SK-N-SH treated with all-trans-retinoic acid at 6 μM for 48 hours (cell line): ENCODE results near the gene DEFB113.
A peak's percentile ranks its signal among the peaks of the same experiment; 100 is the strongest.

Experiments used
- ATAC-seq: fragments of 200-7000 bp; cut with Tn5 transposase; 3 replicates; pipeline ENCODE4 v1.9.1; 2020; ENCODE audit warnings: mild to moderate bottlenecking, moderate library complexity
- ARNTL ChIP-seq: fragments of 450-650 bp; formaldehyde crosslinking; IDR thresholded peaks from 2 replicates; pipeline ENCODE4 v1.5.0; 2020; ENCODE audit warnings: low read depth, mild to moderate bottlenecking, moderate library complexity, borderline replicate concordance
- BACH2 ChIP-seq: fragments of 250-450 bp; sonication (Bioruptor Pico); IDR thresholded peaks from 2 replicates; pipeline ENCODE4 v1.9.0; 2021; ENCODE audit warnings: mild to moderate bottlenecking, borderline replicate concordance
- CREB5 ChIP-seq: fragments of 250-450 bp; sonication (Bioruptor Pico); IDR thresholded peaks from 2 replicates; pipeline ENCODE4 v1.5.1; 2020; ENCODE audit warnings: low read depth, mild to moderate bottlenecking, moderate library complexity
- CSDC2 ChIP-seq: fragments of 250-450 bp; sonication (Bioruptor Pico); IDR thresholded peaks from 2 replicates; pipeline ENCODE4 v1.5.0; 2020; ENCODE audit warnings: mild to moderate bottlenecking, moderate library complexity
- ESRRG ChIP-seq: fragments of 250-450 bp; sonication (Bioruptor Pico); IDR thresholded peaks from 2 replicates; pipeline ENCODE4 v1.6.1; 2021; ENCODE audit warnings: mild to moderate bottlenecking
- GLIS3 ChIP-seq: fragments of 250-450 bp; sonication (Bioruptor Pico); IDR thresholded peaks from 2 replicates; pipeline ENCODE4 v1.5.0; 2020; ENCODE audit warnings: mild to moderate bottlenecking, moderate library complexity
- ISL1 ChIP-seq: fragments of 250-450 bp; sonication (Bioruptor Pico); IDR thresholded peaks from 2 replicates; pipeline ENCODE4 v2.1.2; 2022; ENCODE audit warnings: mild to moderate bottlenecking, moderate library complexity
- OSR1 ChIP-seq: fragments of 250-450 bp; sonication (Bioruptor Pico); IDR thresholded peaks from 2 replicates; pipeline ENCODE4 v1.8.0; 2022; ENCODE audit warnings: moderate library complexity, mild to moderate bottlenecking, inconsistent platforms
- PPARA ChIP-seq: fragments of 250-450 bp; sonication (Bioruptor Pico); IDR thresholded peaks from 2 replicates; pipeline ENCODE4 v1.5.0; 2020; ENCODE audit warnings: mild to moderate bottlenecking, borderline replicate concordance
- SNAI2 ChIP-seq: fragments of 250-450 bp; sonication (Bioruptor Pico); IDR thresholded peaks from 2 replicates; pipeline ENCODE4 v1.5.0; 2020; ENCODE audit warnings: mild to moderate bottlenecking, moderate library complexity
- TOX ChIP-seq: fragments of 250-450 bp; sonication (Bioruptor Pico); IDR thresholded peaks from 2 replicates; pipeline ENCODE4 v1.8.0; 2021; ENCODE audit warnings: mild to moderate bottlenecking, moderate library complexity, borderline replicate concordance
- TSHZ2 ChIP-seq: fragments of 250-450 bp; sonication (Bioruptor Pico); IDR thresholded peaks from 2 replicates; pipeline ENCODE4 v1.5.0; 2020; ENCODE audit warnings: mild to moderate bottlenecking, moderate library complexity
- ZC3H10 ChIP-seq: fragments of 250-450 bp; sonication (Bioruptor Pico); IDR thresholded peaks from 2 replicates; pipeline ENCODE4 v1.5.1; 2021; ENCODE audit warnings: mild to moderate bottlenecking, moderate library complexity
- ZFP3 ChIP-seq: fragments of 250-450 bp; sonication (Bioruptor Pico); IDR thresholded peaks from 2 replicates; pipeline ENCODE4 v1.5.0; 2020; ENCODE audit warnings: mild to moderate bottlenecking, moderate library complexity
- ZFP30 ChIP-seq: fragments of 450-650 bp; formaldehyde crosslinking; IDR thresholded peaks from 2 replicates; pipeline ENCODE4 v1.5.0; 2022; ENCODE audit warnings: mild to moderate bottlenecking, moderate library complexity
- ZNF565 ChIP-seq: fragments of 450-650 bp; formaldehyde crosslinking; conservative IDR thresholded peaks from 2 replicates; pipeline ENCODE4 v1.5.0; 2020; ENCODE audit warnings: low read depth, mild to moderate bottlenecking, moderate library complexity
- ZNF70 ChIP-seq: fragments of 450-650 bp; formaldehyde crosslinking; IDR thresholded peaks from 2 replicates; pipeline ENCODE4 v1.5.0; 2020; ENCODE audit warnings: mild to moderate bottlenecking, moderate library complexity
- ZNF8 ChIP-seq: fragments of 450-650 bp; formaldehyde crosslinking; IDR thresholded peaks from 2 replicates; pipeline ENCODE4 v1.5.0; 2020; ENCODE audit warnings: mild to moderate bottlenecking, moderate library complexity
- TF ChIP-seq, protein P1 (sequence below): fragments of 250-450 bp; sonication (Bioruptor Pico); IDR thresholded peaks from 2 replicates; pipeline ENCODE4 v1.8.0; 2020; ENCODE audit warnings: mild to moderate bottlenecking, moderate library complexity, borderline replicate concordance
- TF ChIP-seq, protein P2 (sequence below): fragments of 250-450 bp; sonication (Bioruptor Pico); IDR thresholded peaks from 2 replicates; pipeline ENCODE4 v1.5.1; 2021; ENCODE audit warnings: mild to moderate bottlenecking, moderate library complexity
- TF ChIP-seq, protein P3 (sequence below): fragments of 250-450 bp; sonication (Bioruptor Pico); IDR thresholded peaks from 2 replicates; pipeline ENCODE4 v1.8.0; 2021; ENCODE audit warnings: low read depth, mild to moderate bottlenecking, moderate library complexity, borderline replicate concordance

Gene DEFB113

GRCh38 chr6:49978332-49979226, 9.2 kb upstream of the DEFB113 start:
- ATAC-seq: peak; percentile 57

DNA sequence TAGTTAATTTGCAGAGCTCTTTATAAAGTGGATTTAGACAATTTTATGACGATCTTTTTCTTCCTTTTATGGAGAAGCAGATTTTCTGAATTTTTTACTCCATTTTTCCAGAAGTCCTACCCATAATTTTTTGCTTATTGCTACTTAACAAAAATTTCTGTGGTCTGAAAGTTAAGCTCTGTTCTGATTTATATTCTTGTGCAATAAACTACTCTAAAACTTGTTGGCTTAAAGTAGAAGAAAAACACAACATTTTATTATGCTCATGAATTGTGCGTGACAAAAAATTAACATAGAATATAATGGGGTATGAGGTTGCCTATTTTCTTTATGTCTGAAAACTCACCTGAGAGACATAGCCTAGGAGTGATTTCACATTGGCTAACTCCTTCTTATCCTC, 2.6 kb downstream of the DEFB113 start:
- TF ChIP-seq ZNF8 (CRISPR knock-in tag): no peak
- TF ChIP-seq CREB5 (CRISPR knock-in tag): no peak
- TF ChIP-seq, protein P1, sequence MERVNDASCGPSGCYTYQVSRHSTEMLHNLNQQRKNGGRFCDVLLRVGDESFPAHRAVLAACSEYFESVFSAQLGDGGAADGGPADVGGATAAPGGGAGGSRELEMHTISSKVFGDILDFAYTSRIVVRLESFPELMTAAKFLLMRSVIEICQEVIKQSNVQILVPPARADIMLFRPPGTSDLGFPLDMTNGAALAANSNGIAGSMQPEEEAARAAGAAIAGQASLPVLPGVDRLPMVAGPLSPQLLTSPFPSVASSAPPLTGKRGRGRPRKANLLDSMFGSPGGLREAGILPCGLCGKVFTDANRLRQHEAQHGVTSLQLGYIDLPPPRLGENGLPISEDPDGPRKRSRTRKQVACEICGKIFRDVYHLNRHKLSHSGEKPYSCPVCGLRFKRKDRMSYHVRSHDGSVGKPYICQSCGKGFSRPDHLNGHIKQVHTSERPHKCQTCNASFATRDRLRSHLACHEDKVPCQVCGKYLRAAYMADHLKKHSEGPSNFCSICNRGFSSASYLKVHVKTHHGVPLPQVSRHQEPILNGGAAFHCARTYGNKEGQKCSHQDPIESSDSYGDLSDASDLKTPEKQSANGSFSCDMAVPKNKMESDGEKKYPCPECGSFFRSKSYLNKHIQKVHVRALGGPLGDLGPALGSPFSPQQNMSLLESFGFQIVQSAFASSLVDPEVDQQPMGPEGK: no peak
- TF ChIP-seq BACH2 (CRISPR knock-in tag): no peak
- TF ChIP-seq, protein P2, sequence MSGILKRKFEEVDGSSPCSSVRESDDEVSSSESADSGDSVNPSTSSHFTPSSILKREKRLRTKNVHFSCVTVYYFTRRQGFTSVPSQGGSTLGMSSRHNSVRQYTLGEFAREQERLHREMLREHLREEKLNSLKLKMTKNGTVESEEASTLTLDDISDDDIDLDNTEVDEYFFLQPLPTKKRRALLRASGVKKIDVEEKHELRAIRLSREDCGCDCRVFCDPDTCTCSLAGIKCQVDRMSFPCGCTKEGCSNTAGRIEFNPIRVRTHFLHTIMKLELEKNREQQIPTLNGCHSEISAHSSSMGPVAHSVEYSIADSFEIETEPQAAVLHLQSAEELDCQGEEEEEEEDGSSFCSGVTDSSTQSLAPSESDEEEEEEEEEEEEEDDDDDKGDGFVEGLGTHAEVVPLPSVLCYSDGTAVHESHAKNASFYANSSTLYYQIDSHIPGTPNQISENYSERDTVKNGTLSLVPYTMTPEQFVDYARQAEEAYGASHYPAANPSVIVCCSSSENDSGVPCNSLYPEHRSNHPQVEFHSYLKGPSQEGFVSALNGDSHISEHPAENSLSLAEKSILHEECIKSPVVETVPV (CRISPR knock-in tag): no peak
- TF ChIP-seq SNAI2 (CRISPR knock-in tag): no peak
- TF ChIP-seq ZNF70 (CRISPR knock-in tag): no peak
- no peak for ATAC-seq

More at GRCh38 chr6:49978332-49979226, 9.2 kb upstream of the DEFB113 start:
- TF ChIP-seq ZFP3 (CRISPR knock-in tag) (no peak), ZNF8 (CRISPR knock-in tag) (no peak), SNAI2 (CRISPR knock-in tag) (no peak), CREB5 (CRISPR knock-in tag) (no peak), GLIS3 (CRISPR knock-in tag) (no peak), TOX (no peak)

GRCh38 chr6:49966334-49966733, 3.1 kb downstream of the DEFB113 start:
- ATAC-seq: no peak
- TF ChIP-seq, protein P2 (CRISPR knock-in tag): no peak
- no peak for TF ChIP-seq CREB5 (CRISPR knock-in tag)
- no peak for TF ChIP-seq ISL1 (CRISPR knock-in tag)
- no peak for TF ChIP-seq ARNTL (CRISPR knock-in tag)
- TF ChIP-seq GLIS3 (CRISPR knock-in tag): no peak
- no peak for TF ChIP-seq CSDC2
- TF ChIP-seq OSR1 (CRISPR knock-in tag): no peak
- TF ChIP-seq TSHZ2 (CRISPR knock-in tag): no peak
- no peak for TF ChIP-seq PPARA (CRISPR knock-in tag)
- TF ChIP-seq, protein P1: no peak
- TF ChIP-seq, protein P3, sequence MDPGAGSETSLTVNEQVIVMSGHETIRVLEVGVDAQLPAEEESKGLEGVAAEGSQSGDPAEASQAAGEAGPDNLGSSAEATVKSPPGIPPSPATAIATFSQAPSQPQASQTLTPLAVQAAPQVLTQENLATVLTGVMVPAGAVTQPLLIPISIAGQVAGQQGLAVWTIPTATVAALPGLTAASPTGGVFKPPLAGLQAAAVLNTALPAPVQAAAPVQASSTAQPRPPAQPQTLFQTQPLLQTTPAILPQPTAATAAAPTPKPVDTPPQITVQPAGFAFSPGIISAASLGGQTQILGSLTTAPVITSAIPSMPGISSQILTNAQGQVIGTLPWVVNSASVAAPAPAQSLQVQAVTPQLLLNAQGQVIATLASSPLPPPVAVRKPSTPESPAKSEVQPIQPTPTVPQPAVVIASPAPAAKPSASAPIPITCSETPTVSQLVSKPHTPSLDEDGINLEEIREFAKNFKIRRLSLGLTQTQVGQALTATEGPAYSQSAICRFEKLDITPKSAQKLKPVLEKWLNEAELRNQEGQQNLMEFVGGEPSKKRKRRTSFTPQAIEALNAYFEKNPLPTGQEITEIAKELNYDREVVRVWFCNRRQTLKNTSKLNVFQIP (CRISPR knock-in tag): no peak
- TF ChIP-seq ZC3H10 (CRISPR knock-in tag): no peak
- TF ChIP-seq ZFP30 (CRISPR knock-in tag): no peak
- no peak for TF ChIP-seq ESRRG (CRISPR knock-in tag)
- TF ChIP-seq ZNF565 (CRISPR knock-in tag): no peak
- TF ChIP-seq SNAI2 (CRISPR knock-in tag): no peak
